ENCODE results near the gene C1orf174.

- TF ChIP-seq, protein P1, sequence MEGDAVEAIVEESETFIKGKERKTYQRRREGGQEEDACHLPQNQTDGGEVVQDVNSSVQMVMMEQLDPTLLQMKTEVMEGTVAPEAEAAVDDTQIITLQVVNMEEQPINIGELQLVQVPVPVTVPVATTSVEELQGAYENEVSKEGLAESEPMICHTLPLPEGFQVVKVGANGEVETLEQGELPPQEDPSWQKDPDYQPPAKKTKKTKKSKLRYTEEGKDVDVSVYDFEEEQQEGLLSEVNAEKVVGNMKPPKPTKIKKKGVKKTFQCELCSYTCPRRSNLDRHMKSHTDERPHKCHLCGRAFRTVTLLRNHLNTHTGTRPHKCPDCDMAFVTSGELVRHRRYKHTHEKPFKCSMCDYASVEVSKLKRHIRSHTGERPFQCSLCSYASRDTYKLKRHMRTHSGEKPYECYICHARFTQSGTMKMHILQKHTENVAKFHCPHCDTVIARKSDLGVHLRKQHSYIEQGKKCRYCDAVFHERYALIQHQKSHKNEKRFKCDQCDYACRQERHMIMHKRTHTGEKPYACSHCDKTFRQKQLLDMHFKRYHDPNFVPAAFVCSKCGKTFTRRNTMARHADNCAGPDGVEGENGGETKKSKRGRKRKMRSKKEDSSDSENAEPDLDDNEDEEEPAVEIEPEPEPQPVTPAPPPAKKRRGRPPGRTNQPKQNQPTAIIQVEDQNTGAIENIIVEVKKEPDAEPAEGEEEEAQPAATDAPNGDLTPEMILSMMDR (IDR thresholded peaks at IDR 0.05; ENCODE audit: poor library complexity): no peak
- TF ChIP-seq EZH2 (IDR thresholded peaks at IDR 0.05; ENCODE audit: borderline replicate concordance) (no peak), EZH2phosphoT487 (IDR thresholded peaks at IDR 0.05; ENCODE audit: low read depth, severe bottlenecking, unreplicated experiment) (no peak)
Measured at GRCh38 chr1:3869751-3870301, 30.2 kb downstream of the C1orf174 start.

All from hepatocyte (in vitro differentiated cells).